NCI-H1048 (cell line): ENCODE measurements around the gene KCNJ18.
"Not testable (repeated sequence)": the region's sequence is repeated elsewhere in the genome, so short reads cannot be mapped to it uniquely, and the experiment has no call there.

Source experiments
- DNase-seq: peaks from one replicate; lab custom pipeline; 2025; lab: John Stamatoyannopoulos, UW

Gene KCNJ18

GRCh38 chr17:21703891-21704872, 11.9 kb downstream of the KCNJ18 start:
- DNase-seq, result not testable (repeated sequence)

- no peak for DNase-seq
Observed at GRCh38 chr17:21705021-21705601, 12.8 kb downstream of the KCNJ18 start.

- DNase-seq, result not testable (repeated sequence)
Observed at GRCh38 chr17:21705746-21706145, 13.4 kb downstream of the KCNJ18 start.

GRCh38 chr17:21706546-21706945, 14.2 kb downstream of the KCNJ18 start:
- DNase-seq, result not testable (repeated sequence)

- not testable (repeated sequence) for DNase-seq
Observed at GRCh38 chr17:21707131-21707530, 14.8 kb downstream of the KCNJ18 start.

GRCh38 chr17:21707711-21708611, 15.6 kb downstream of the KCNJ18 start:
- DNase-seq, result not testable (repeated sequence)

- DNase-seq, result not testable (repeated sequence)
Observed at GRCh38 chr17:21708612-21709535, 16.6 kb downstream of the KCNJ18 start.

GRCh38 chr17:21709994-21710393, 17.7 kb downstream of the KCNJ18 start:
- not testable (repeated sequence) for DNase-seq

GRCh38 chr17:21710486-21710885, 18.2 kb downstream of the KCNJ18 start:
- not testable (repeated sequence) for DNase-seq

GRCh38 chr17:21711182-21711581, 18.9 kb downstream of the KCNJ18 start:
- DNase-seq, result no peak

GRCh38 chr17:21713020-21713419, 20.7 kb downstream of the KCNJ18 start:
- DNase-seq, result not testable (repeated sequence)

GRCh38 chr17:21713631-21714030, 21.3 kb downstream of the KCNJ18 start:
- DNase-seq, result not testable (repeated sequence)

GRCh38 chr17:21714676-21715075, 22.4 kb downstream of the KCNJ18 start:
- not testable (repeated sequence) for DNase-seq

GRCh38 chr17:21715877-21716276, 23.6 kb downstream of the KCNJ18 start:
- DNase-seq, result not testable (repeated sequence)

- not testable (repeated sequence) for DNase-seq
Observed at GRCh38 chr17:21718971-21719370, 26.6 kb downstream of the KCNJ18 start.

- not testable (repeated sequence) for DNase-seq
Observed at GRCh38 chr17:21719511-21720226, 27.3 kb downstream of the KCNJ18 start.

GRCh38 chr17:21720566-21720965, 28.2 kb downstream of the KCNJ18 start:
- not testable (repeated sequence) for DNase-seq

GRCh38 chr17:21722268-21722667, 29.9 kb downstream of the KCNJ18 start:
- not testable (repeated sequence) for DNase-seq

- DNase-seq, result not testable (repeated sequence)
Observed at GRCh38 chr17:21724216-21725006, 32.1 kb downstream of the KCNJ18 start.
